GM18517 (cell line): ENCODE results near the gene MORC2.

Experiments
- ATAC-seq: cut with Tn5 transposase; IDR thresholded peaks from one replicate; pipeline ENCODE4 v1.9.1; 2021; ENCODE audit warnings: mild to moderate bottlenecking, moderate library complexity; ENCODE audit not compliant: unreplicated experiment

MORC2 gene

DNA sequence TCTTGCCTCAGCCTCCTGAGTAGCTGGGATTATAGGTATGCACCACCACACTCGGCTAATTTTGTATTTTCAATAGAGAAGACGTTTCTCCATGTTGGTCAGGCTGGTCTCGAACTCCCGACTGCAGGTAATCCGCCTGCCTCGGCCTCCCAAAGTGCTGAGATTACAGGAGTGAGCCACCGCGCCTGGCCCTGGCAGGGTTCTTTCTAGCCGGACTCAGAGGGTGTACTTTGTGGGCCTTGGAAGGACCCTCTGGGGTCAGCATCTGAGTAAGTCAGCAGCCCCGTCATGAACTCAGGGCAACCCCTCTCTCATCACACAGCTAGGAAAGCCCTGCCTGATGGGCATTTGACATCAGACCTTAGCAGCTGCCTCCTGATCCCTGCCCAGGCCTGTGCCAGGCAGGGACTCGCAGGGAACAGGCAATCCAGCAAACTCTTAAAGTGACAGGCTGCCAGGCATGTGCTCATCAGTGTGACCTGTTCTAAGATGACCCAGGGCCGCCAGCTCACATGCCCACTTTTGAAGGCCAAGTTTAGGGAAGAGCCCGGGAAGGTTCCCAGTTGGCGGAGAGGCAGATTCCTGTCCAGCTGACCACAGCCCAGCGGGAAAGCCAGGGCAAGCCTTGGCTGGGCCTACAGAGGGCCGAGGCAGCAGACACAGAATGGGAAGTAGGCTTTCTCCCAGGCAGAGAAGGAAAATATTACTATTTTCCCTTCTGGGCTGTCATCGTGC lies 92.9 kb downstream of the MORC2 start:
- no peak for ATAC-seq
